NCI-H1105 (cell line): ENCODE data around the gene PRKACA.
"Not testable (repeated sequence)": the region's sequence is repeated elsewhere in the genome, so short reads cannot be mapped to it uniquely, and the experiment has no call there.

Experiments used
- DNase-seq: peaks from one replicate; lab custom pipeline; 2025; lab: John Stamatoyannopoulos, UW

The PRKACA gene

DNA sequence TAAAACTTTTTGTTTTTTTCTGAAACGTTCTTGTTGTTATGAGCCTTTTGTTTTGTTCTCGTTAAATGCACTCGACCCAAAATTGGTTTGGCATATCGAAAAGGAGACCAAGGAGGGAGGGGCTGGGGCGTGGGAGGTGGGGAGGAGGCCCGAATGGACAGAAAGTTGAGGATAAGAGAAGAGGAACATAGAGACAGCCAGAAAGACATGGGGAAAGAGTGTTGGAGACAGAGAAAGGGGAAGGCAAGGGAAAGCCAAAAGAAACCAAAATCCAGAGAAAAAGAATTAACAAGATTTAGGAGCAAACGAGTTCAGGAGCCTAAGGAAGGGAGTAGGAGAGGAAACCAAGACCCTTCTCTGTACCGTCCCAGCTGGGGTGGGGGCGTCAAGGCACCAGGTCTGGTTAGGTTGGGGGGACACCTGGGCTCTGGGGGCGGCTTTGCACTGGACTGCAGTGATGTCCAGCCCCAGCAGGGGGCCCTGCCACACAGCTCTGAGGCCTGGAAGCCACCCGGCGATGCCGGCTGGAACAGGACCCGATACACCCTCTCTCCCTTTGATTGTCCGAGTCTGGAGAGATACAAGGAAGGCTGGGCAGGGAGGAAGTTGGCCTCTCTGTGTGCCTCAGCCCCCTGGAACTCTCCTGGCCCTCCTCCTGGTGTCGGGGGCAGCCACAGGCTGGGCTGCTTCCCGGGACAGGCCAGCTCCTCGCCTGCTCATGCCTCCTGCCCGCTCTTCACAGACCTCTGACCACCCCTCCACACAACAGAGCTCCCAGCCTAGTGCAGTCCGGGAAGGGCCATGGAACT is 30.4 kb upstream of the PRKACA start:
- peak; percentile 37 for DNase-seq

DNA sequence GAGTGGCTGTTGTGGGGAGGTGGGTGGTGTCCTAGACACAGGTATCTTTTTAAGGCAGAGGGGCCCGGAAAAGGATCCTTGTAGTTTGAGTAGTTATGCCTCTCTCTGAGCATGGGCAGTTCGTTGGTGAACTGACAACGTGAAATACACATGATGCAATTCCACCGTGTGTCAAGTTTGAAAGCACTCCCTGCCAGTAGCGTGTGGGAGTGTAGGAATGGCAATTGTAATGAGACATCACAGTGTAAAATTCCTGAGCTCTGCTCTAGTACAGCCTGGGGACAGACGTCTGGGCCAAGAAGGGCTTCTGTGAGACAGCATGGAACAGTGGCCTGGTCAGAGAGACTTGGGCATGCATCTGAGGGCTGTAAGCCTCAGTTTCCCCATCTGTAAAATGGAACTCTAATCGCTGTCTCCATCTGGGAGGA is 29.2 kb upstream of the PRKACA start:
- DNase-seq: no peak

DNA sequence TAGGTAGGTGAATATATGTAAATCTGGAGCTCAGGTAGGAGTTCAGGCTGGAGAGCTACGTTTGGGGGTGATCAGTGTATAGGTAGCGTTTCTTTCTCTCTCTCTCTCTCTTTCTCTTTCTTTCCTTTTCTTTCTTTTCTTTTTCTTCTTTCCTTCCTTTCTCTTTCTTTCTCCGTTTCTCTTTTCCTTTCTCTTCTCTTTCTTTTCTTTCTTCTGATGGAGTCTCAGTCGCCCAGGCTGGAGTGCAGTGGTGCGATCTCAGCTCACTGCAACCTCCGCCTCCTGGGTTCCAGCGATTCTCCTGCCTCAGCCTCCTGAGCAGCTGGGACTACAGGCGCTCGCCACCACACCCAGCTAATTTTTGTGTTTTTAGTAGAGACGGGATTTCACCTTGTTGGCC is 28.6 kb upstream of the PRKACA start:
- DNase-seq: not testable (repeated sequence)

- DNase-seq: no peak
Measured at GRCh38 chr19:14145381-14145780, 27.8 kb upstream of the PRKACA start.

DNA sequence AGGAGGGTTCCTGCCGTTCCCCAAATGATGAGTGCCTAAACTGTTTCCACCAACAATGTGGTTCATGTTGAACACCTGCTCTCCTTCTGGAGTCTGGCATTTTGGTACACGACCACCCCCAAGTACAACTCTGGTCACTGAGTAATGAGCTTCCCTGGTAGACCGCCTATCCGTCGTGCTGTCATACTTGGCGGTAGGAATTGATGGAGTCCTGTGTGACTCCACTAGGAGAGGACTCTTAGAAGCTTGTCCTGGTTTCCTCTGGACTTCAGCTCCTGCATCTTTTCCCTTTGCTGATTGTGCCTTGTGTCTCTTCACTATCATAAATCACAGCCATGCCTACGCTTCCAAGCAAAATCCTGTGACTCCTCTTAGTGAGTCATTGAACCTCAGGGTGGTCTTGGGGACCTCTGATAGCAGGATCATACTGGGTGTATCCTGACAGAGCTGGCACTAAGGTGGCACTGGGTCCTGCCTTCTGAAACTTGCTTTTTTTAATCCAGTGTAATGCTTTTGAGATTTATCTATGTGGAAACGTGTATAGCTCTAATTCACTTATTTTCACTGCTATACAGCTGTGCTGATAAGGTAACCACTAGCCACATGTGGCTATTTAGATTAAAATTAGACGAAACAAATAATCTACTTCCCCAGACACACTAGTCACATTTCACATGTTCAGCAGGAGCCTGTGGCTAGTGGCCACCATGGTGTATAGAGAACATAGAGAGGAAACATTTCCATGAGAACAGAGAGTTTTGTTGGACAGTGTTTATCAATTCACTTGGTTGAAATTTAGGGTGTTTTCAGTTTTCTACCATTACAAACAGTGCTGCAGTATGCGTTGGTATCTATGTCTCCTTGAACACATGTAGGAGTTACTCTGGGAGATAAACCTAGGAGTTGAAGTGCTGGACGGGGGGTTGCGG is 25.0 kb upstream of the PRKACA start:
- no peak for DNase-seq

GRCh38 chr19:14141041-14141440 is 23.5 kb upstream of the PRKACA start:
- DNase-seq: no peak

DNA sequence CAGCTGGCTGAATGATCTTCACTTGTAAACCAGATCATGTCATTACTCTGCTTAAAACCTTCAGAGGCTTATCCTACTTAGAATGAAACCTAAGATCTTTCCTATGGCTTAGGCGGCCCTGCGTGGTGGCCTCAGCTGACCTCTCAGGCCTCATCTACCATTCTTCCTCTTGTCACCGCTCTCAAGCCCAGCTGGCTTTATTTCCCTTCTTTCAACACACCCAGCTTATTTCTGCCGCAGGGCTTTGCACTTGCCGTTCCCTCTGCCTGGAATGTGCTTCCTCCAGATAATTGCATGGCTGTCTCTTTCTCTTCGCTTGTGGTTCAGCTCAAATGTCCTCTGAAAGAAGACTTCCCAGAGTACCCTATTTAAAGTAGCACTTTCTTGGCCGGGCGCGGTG is 22.4 kb upstream of the PRKACA start:
- DNase-seq: no peak

DNA sequence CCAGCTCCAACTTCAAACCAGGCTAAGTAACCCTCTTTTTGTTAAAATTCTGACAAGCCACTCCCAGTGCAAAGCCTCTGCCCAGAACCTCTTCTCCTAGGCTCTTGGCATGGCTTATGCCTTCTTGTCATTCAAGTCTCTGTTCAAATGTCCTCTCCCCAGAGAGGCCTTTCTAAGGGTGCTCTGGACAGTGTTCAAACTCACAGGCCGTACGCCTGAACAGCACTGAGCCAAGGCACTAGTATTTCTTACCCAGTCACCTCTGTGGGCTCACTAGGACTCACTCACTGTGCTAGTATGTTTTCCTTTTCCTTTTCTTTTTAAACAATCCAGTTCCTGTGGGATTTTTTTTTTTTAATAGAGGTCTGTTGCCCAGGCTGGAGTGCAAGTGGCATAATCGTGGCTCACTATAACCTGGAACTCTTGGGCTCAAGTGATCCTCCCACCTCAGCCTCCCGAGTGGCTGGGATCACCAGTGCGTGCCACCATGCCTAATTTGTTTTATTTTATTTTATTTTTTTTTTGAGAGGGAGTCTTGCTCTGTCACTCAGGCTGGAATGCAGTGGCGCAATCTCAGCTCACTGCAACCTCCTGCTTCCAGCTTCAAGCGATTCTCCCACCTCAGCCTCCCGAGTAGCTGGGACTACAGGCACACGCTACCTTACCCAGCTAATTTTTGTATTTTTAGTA is 21.2 kb upstream of the PRKACA start:
- no peak for DNase-seq

DNA sequence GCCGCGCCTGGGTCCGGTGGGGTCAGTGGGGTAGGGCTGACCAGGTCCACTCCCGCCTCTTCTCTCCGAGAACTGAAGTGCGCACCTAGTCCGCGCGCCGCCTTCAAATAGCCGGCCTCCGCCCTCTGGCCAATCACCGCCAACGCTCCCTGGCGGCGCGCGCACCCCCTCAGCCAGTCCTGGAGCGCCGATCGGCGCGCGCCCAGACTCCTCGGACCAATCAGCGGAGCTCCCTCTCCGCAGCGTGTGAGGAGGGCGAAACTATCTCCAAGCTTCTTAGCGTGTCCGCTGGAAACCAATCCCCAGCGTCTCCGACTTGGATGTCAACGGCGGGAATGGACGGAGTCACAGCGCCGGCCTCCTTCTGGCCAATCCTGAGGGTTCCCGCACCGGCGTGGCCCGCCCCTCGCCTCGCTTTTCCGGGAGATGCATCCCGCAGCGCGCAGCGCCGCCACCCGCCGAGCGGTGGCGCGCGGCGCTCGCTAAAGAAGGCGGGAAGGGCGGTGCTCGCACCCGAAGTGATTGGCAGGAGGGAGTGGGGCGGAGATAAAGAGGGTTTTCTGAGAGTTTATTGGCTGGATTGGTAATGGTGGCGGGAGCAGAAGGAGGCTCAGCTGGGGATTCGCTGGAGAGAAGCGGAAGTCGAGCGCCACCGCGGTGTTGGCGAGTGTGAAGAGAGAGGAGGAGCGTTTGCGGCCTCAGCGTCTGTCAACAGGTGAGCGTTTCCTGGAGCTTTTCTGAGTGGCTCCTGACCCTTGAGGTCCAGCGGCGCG is 19.1 kb upstream of the PRKACA start, which contains the start of gene ASF1B:
Gene ASF1B, minus strand, starts transcription at position 81 of the 773 bp plus-strand sequence. CDS start 133 bp downstream, outside the sequence.
- DNase-seq: peak; percentile 100

DNA sequence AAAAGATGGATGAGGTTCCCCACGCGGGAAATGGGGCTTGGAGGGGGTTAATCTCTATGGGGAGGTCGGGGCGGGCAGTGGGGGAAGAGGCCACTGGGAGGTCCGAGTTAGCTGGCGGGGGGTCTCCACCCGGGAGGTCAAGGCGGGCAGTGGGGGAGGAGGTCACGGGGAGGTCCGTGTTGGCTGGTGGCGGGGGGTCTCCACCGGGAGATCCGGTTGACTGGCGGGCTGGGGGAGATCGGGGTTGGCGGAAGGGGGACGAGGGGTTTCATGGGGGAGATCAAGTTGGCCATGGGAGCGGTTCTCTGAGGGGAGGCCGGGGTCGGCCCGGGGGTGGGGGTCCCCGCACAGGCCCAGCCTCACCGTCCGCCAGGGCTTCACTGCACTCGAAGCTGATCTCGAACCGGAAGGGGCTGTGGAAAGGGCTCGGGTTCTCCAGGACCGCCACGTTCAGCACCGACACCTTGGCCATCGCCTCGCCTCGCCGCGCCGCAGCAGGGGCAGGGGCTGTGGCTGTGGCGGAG is 18.5 kb upstream of the PRKACA start:
- DNase-seq: no peak

GRCh38 chr19:14135355-14135754 is 17.8 kb upstream of the PRKACA start:
- no peak for DNase-seq

DNA sequence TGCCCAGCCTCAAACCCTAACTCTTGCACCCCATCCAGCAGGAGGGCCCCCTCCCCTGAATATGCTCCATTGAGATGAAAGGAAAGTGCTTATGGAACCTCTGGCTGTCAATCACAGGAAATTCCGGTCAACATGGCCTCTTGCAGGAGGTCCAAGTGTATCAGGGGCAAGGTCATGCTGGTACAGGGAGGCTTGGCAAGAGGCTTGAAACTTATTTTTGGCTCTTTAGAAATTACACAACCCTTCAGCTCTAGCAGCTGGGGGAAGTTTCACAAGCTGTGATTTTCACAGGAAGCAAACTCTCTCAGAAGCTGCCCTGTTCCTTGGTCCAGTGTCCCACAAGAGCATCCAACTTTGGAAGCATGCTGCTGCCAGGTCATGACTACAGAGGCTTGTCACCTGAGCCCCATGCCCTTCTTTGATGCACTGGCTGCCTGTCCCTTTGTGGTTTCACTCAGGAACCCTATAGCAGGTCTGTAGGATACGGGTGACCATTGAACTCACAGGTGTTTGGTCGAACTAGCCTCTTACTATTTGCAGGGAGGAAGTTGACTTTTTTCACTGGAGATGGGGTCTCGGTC is 10.5 kb upstream of the PRKACA start:
- DNase-seq: no peak

GRCh38 chr19:14127176-14127575 is 9.6 kb upstream of the PRKACA start:
- no peak for DNase-seq

DNA sequence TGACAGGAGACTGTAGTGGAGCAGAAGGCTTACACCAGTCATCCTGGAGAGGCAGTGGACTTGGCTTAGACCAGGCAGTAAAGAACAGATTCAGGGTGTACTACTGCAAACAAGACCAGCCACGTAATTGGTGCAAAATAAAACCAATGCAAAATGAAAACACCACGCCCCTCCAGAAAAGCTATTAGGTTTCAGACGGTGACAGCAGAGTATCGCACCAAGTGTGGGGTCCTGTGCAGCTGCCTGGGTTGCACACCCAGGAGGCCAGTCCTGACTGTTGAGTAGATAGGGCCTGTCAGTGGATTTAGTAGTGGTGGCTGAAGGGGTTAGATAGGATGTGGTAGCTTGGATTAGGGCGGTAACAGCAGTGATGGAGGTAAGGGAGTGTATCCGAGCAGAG is 5.4 kb upstream of the PRKACA start:
- DNase-seq: no peak

DNA sequence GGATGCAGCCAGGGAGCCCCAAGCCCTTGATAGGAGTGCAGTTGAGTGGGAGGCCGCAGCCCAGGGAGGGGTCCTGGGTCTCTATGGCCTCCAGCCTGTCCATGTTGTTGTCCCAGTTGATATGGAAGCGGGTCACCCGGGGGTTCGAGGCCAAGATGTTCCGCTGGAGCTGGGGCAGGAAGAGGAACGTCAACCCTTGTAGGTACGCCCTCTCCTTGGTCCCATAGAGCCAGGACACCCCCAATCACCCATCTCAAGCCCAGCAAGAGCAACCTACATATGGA is 2.9 kb upstream of the PRKACA start:
- no peak for DNase-seq

GRCh38 chr19:14119644-14120496 is 2.3 kb upstream of the PRKACA start:
- DNase-seq: no peak

GRCh38 chr19:14119146-14119545 is 1.6 kb upstream of the PRKACA start:
- no peak for DNase-seq

GRCh38 chr19:14118165-14119051 is 846 bp upstream of the PRKACA start:
- peak; percentile 47 for DNase-seq

DNA sequence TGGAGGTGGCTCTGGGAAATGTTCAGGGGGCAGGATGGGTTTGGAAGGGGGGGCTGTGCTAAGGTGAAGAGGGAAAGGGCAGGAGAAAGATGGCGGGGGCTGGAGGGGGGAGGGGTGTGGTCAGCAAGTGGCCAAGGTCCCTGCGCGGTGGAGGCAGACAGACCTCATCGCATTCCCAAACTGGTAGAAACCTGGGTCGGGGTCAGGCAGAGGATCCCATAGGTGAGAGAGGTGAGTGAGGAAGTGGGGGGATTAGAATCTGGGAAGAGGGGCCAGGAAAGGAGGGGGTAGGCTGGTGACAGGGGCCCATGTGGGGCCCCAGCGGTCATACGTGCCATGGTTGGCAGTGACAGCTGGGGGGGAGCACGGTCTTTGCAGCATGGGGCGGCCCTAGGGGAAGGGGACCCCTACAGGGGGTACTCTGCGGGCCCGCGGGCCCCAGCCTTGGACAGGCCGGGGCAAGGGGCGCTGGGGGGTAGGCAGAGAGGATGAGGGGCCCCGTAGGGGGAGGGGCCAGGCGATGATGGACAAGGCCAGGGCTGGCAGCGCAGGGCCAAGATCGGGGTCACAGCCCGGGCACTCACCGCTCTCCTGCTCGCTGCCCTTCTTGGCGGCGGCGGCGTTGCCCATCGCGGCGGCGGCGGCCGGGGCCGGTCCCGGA is 514 bp downstream of the PRKACA start:
- no peak for DNase-seq
